SK-N-MC (cell line): ENCODE data around the gene CCDC184.

Source experiments
- DNase-seq: peaks from one replicate; pipeline ENCODE4 v3.0.0-alpha.2; 2011; ENCODE audit warnings: low read depth, low spot score
- H3K27ac ChIP-seq: fragments of 200-600 bp; sonication (generic); 2 replicates; pipeline ENCODE4 v1.5.1; 2016; ENCODE audit warnings: mixed run types
- H3K36me3 ChIP-seq: fragments of 200-600 bp; sonication (generic); 2 replicates; pipeline ENCODE4 v1.6.1; 2017; ENCODE audit warnings: antibody characterized with exemption, low read length, mixed read lengths; ENCODE audit not compliant: insufficient read depth
- H3K4me3 ChIP-seq: fragments of 200-600 bp; sonication (generic); 2 replicates; pipeline ENCODE4 v1.5.1; 2016
- H3K9ac ChIP-seq: fragments of 200-600 bp; sonication (generic); 2 replicates; pipeline ENCODE4 v1.8.0; 2017; ENCODE audit warnings: mixed run types, mixed read lengths; ENCODE audit not compliant: insufficient read length
- H3K9me3 ChIP-seq: fragments of 200-600 bp; sonication (generic); 2 replicates; pipeline ENCODE4 v1.6.1; 2017; ENCODE audit warnings: low read depth, mild to moderate bottlenecking, antibody characterized with exemption, low read length, moderate library complexity, mixed read lengths
- EZH2 ChIP-seq: fragments of 200-600 bp; sonication (generic); IDR thresholded peaks from one replicate; pipeline ENCODE4 v1.6.1; 2017; ENCODE audit warnings: antibody characterized with exemption
- FOXP2 ChIP-seq: optimal IDR thresholded peaks from 2 replicates; pipeline ENCODE3; 2011; ENCODE audit warnings: mild to moderate bottlenecking, moderate library complexity; ENCODE audit not compliant: insufficient read depth; ENCODE audit errors: extremely low read length, control extremely low read depth
- POLR2AphosphoS5 ChIP-seq: IDR thresholded peaks from 2 replicates; pipeline ENCODE4 v1.6.1; 2012; ENCODE audit warnings: mild to moderate bottlenecking, low read depth, low read length, borderline replicate concordance

CCDC184 gene

GRCh38 chr12:48183876-48184548 lies 568 bp downstream of the CCDC184 start:
- Histone ChIP-seq H3K9ac (no peak overlapping the region), H3K9me3 (no peaks in the 10 kb centered on the region), H3K27ac (no peak overlapping the region), H3K4me3 (peak overlapping the region; percentile 86), H3K36me3 (no peaks in the 10 kb centered on the region)
- TF ChIP-seq FOXP2, result no peak
- TF ChIP-seq POLR2AphosphoS5, result no peak
- no peak for TF ChIP-seq EZH2
- no peak for DNase-seq

- no peaks in the 10 kb centered on the region for H3K36me3 ChIP-seq
- TF ChIP-seq FOXP2 (no peak), POLR2AphosphoS5 (no peak), EZH2 (no peak)
- no peak overlapping the region for H3K27ac ChIP-seq
- H3K9ac ChIP-seq, result no peak overlapping the region
- no peaks in the 10 kb centered on the region for H3K9me3 ChIP-seq
- no peak for DNase-seq
- peak overlapping the region; percentile 86 for H3K4me3 ChIP-seq
Measured at GRCh38 chr12:48184549-48184922, 1.1 kb downstream of the CCDC184 start.

GRCh38 chr12:48185181-48185919 lies 1.9 kb downstream of the CCDC184 start:
- peak overlapping the region; percentile 86 for H3K4me3 ChIP-seq
- TF ChIP-seq FOXP2, result no peak
- TF ChIP-seq POLR2AphosphoS5, result peak; percentile 31; the same call in 1 of the 2 replicates
- peak; percentile 52 for DNase-seq
- no peaks in the 10 kb centered on the region for H3K36me3 ChIP-seq
- H3K27ac ChIP-seq, result peak overlapping the region; percentile 51; the same call in 1 of the 2 replicates
- H3K9ac ChIP-seq, result no peak overlapping the region
- no peaks in the 10 kb centered on the region for H3K9me3 ChIP-seq

- Histone ChIP-seq H3K4me3 (no peak overlapping the region), H3K9me3 (no peaks in the 10 kb centered on the region), H3K36me3 (no peaks in the 10 kb centered on the region), H3K9ac (no peak overlapping the region), H3K27ac (no peak overlapping the region)
- no peak for TF ChIP-seq FOXP2
- no peak for TF ChIP-seq EZH2
- no peak for TF ChIP-seq POLR2AphosphoS5
- no peak for DNase-seq
Measured at GRCh38 chr12:48187916-48188695, 4.7 kb downstream of the CCDC184 start.

- Histone ChIP-seq H3K9ac (no peak overlapping the region), H3K4me3 (no peak overlapping the region), H3K9me3 (no peaks in the 10 kb centered on the region), H3K27ac (no peak overlapping the region), H3K36me3 (no peaks in the 10 kb centered on the region)
- TF ChIP-seq FOXP2 (peak; percentile 23), EZH2 (no peak), POLR2AphosphoS5 (no peak)
- DNase-seq, result peak; percentile 83
Measured at GRCh38 chr12:48189331-48190125, 6.1 kb downstream of the CCDC184 start.

- no peak for DNase-seq
- no peak overlapping the region for H3K9ac ChIP-seq
- no peaks in the 10 kb centered on the region for H3K9me3 ChIP-seq
- no peak overlapping the region for H3K4me3 ChIP-seq
- H3K27ac ChIP-seq, result no peak overlapping the region
- H3K36me3 ChIP-seq, result no peaks in the 10 kb centered on the region
- no peak for TF ChIP-seq FOXP2
- no peak for TF ChIP-seq POLR2AphosphoS5
- no peak for TF ChIP-seq EZH2
Measured at GRCh38 chr12:48191096-48191495, 7.7 kb downstream of the CCDC184 start.

GRCh38 chr12:48192861-48193260 lies 9.4 kb downstream of the CCDC184 start:
- 0 out of 2 replicates have a peak overlapping the region, but pooled peaks have one; percentile 19 for H3K4me3 ChIP-seq

GRCh38 chr12:48193623-48194022 lies 10.2 kb downstream of the CCDC184 start:
- DNase-seq, result no peak

More at GRCh38 chr12:48192861-48193260, 9.4 kb downstream of the CCDC184 start:
- TF ChIP-seq EZH2 (no peak), FOXP2 (no peak), POLR2AphosphoS5 (no peak)
- no peaks in the 10 kb centered on the region for H3K9me3 ChIP-seq
- H3K27ac ChIP-seq, result peak overlapping the region; percentile 49
- no peak overlapping the region for H3K9ac ChIP-seq
- H3K36me3 ChIP-seq, result no peaks in the 10 kb centered on the region
- DNase-seq, result no peak

More at GRCh38 chr12:48193623-48194022, 10.2 kb downstream of the CCDC184 start:
- peak overlapping the region; percentile 8; the same call in 1 of the 2 replicates for H3K4me3 ChIP-seq
- H3K36me3 ChIP-seq, result no peaks in the 10 kb centered on the region
- TF ChIP-seq POLR2AphosphoS5, result no peak
- TF ChIP-seq FOXP2, result no peak
- no peak for TF ChIP-seq EZH2
- no peaks in the 10 kb centered on the region for H3K9me3 ChIP-seq
- peak overlapping the region; percentile 37 for H3K27ac ChIP-seq
- no peak overlapping the region for H3K9ac ChIP-seq
